Hepatocyte (in vitro differentiated cells): ENCODE results near the gene INF2. TPM values are rescaled to one million over a fixed set of nuclear protein-coding genes. Genes with fewer than 3 reads are reported as not detected.

Experiments used
- DNase-seq: peaks from one replicate; pipeline ENCODE4 v3.0.0-alpha.2; 2016; ENCODE audit warnings: low spot score
- H2AFZ ChIP-seq: fragments of 200-600 bp; sonication (generic); 2 replicates; pipeline ENCODE4 v1.6.0; 2016; ENCODE audit warnings: antibody characterized with exemption, mild to moderate bottlenecking
- H3K27ac ChIP-seq: fragments of 200-600 bp; sonication (generic); 2 replicates; pipeline ENCODE4 v1.5.1; 2016; ENCODE audit warnings: mild to moderate bottlenecking
- H3K27me3 ChIP-seq: fragments of 200-600 bp; sonication (generic); 2 replicates; pipeline ENCODE4 v1.6.1; 2016
- H3K36me3 ChIP-seq: fragments of 200-600 bp; sonication (generic); replicated peaks from 2 replicates; pipeline ENCODE4 v1.5.1; 2016; ENCODE audit warnings: low read depth; ENCODE audit not compliant: insufficient read depth
- H3K4me1 ChIP-seq: fragments of 200-600 bp; sonication (generic); 2 replicates; pipeline ENCODE4 v1.5.1; 2016; ENCODE audit warnings: mild to moderate bottlenecking, moderate library complexity; ENCODE audit not compliant: insufficient read depth
- H3K4me2 ChIP-seq: fragments of 200-600 bp; sonication (generic); 2 replicates; pipeline ENCODE4 v1.6.0; 2016
- H3K4me3 ChIP-seq: fragments of 200-600 bp; sonication (generic); 2 replicates; pipeline ENCODE4 v1.5.1; 2016; ENCODE audit warnings: mild to moderate bottlenecking
- H3K79me2 ChIP-seq: fragments of 200-600 bp; sonication (generic); 2 replicates; pipeline ENCODE4 v1.6.0; 2017; ENCODE audit warnings: mild to moderate bottlenecking
- H3K9me2 ChIP-seq: fragments of 200-600 bp; sonication (generic); replicated peaks from 2 replicates; pipeline ENCODE4 v1.6.0; 2017; ENCODE audit warnings: mild to moderate bottlenecking; ENCODE audit not compliant: insufficient read depth
- H3K9me3 ChIP-seq: fragments of 200-600 bp; sonication (generic); 2 replicates; pipeline ENCODE4 v1.5.1; 2016; ENCODE audit warnings: low read depth, mild to moderate bottlenecking
- H4K20me1 ChIP-seq: fragments of 200-600 bp; sonication (generic); 2 replicates; pipeline ENCODE4 v1.6.0; 2016; ENCODE audit warnings: mild to moderate bottlenecking; ENCODE audit not compliant: insufficient read depth, poor library complexity, severe bottlenecking
- EZH2 ChIP-seq: fragments of 200-600 bp; sonication (generic); IDR thresholded peaks from 2 replicates; pipeline ENCODE4 v1.6.1; 2016; ENCODE audit warnings: antibody characterized with exemption, mild to moderate bottlenecking, borderline replicate concordance
- EZH2phosphoT487 ChIP-seq: fragments of 200-600 bp; sonication (generic); IDR thresholded peaks from one replicate; pipeline ENCODE4 v1.6.1; 2018; ENCODE audit warnings: antibody characterized with exemption, mild to moderate bottlenecking, low read depth, moderate library complexity; ENCODE audit not compliant: unreplicated experiment, severe bottlenecking
- WGBS: methylation state at CpG from one replicate; pipeline ENCODE4 v1.1.6; 2016; ENCODE audit warnings: low lambda C conversion rate; ENCODE audit errors: missing lambda C conversion rate; 5-methylcytosine and 5-hydroxymethylcytosine counted together
- polyA plus RNA-seq: library from polyadenylated mRNA; unstranded; fragments of >200 nt; fragmentation: Nextera tagmentation; extraction: Ambion mirVana; gene quantifications from 2 replicates; pipeline ENCODE4 v1.2.1, GENCODE V29; 2016
- total RNA-seq: library from RNA; depleted of rRNA; stranded (reverse); fragments of >200 nt; gene quantifications from 2 replicates; pipeline ENCODE4 v1.2.3, GENCODE V29; 2014
- TF ChIP-seq, protein P1 (sequence below): fragments of 200-600 bp; sonication (generic); IDR thresholded peaks from 2 replicates; pipeline ENCODE4 v1.5.1; 2016; ENCODE audit warnings: antibody characterized with exemption, mild to moderate bottlenecking; ENCODE audit not compliant: poor library complexity

Gene INF2
- total and polyA plus RNA-seq, 2 experiments from 2014 or later: 23.8 to 31.6 TPM

DNA sequence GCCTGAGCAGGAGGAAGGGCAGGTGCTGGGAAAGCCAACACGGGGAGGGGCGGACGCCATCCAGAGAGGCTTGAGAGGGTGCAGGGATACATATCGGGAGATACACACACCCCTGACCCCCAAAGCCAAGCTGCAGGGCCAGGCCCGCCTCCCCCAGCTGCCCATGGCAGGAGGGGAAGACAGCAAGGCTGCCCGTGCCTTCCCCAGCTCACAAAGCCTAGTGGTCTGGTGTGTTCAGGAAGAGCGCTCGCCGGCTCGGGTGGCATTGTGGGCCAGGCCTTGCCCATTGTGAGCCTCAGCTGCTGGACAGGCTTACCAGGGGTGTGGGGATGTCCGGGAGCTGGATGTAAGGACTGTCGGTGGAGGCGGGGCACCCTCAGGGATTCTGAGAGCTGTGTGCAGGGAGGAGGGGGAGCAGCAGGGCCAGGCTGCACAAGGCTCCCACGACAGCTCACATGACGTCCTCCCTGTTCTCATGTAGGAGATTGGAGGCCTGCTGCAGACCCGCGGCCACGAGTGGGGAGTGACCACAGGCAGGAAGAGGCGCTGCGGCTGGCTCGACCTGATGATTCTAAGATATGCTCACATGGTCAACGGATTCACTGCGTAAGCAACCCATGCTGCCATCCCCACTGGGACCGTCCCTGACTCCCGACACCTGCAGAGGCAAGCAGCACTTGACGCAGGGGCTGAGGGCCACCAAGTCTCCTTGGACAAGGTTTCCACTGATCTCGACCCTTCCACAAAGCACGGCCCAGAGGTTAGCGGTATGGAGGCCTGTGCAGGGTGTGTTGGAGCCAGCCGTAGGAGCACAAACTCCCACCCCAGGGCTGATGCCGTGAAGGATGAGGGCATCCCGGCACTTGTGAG lies 53.4 kb downstream of the INF2 start:
- no peak overlapping the region for H3K4me3 ChIP-seq
- H3K27ac ChIP-seq: no peak overlapping the region
- TF ChIP-seq, protein P1, sequence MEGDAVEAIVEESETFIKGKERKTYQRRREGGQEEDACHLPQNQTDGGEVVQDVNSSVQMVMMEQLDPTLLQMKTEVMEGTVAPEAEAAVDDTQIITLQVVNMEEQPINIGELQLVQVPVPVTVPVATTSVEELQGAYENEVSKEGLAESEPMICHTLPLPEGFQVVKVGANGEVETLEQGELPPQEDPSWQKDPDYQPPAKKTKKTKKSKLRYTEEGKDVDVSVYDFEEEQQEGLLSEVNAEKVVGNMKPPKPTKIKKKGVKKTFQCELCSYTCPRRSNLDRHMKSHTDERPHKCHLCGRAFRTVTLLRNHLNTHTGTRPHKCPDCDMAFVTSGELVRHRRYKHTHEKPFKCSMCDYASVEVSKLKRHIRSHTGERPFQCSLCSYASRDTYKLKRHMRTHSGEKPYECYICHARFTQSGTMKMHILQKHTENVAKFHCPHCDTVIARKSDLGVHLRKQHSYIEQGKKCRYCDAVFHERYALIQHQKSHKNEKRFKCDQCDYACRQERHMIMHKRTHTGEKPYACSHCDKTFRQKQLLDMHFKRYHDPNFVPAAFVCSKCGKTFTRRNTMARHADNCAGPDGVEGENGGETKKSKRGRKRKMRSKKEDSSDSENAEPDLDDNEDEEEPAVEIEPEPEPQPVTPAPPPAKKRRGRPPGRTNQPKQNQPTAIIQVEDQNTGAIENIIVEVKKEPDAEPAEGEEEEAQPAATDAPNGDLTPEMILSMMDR: no peak
- no peak for TF ChIP-seq EZH2phosphoT487
- no peak for TF ChIP-seq EZH2
- no peaks in the 10 kb centered on the region for H3K79me2 ChIP-seq
- H3K9me2 ChIP-seq: no peaks in the 10 kb centered on the region
- H3K4me2 ChIP-seq: no peak overlapping the region
- H3K36me3 ChIP-seq: no peaks in the 10 kb centered on the region
- no peaks in the 10 kb centered on the region for H3K9me3 ChIP-seq
- no peak for DNase-seq
- no peak overlapping the region for H2AFZ ChIP-seq
- 95% methylated on average over 32 of the region's 32 CpGs for WGBS
- no peaks in the 10 kb centered on the region for H3K27me3 ChIP-seq
- H4K20me1 ChIP-seq: no peaks in the 10 kb centered on the region
- peaks cover 8% of the 10 kb centered on the region for H3K4me1 ChIP-seq

DNA sequence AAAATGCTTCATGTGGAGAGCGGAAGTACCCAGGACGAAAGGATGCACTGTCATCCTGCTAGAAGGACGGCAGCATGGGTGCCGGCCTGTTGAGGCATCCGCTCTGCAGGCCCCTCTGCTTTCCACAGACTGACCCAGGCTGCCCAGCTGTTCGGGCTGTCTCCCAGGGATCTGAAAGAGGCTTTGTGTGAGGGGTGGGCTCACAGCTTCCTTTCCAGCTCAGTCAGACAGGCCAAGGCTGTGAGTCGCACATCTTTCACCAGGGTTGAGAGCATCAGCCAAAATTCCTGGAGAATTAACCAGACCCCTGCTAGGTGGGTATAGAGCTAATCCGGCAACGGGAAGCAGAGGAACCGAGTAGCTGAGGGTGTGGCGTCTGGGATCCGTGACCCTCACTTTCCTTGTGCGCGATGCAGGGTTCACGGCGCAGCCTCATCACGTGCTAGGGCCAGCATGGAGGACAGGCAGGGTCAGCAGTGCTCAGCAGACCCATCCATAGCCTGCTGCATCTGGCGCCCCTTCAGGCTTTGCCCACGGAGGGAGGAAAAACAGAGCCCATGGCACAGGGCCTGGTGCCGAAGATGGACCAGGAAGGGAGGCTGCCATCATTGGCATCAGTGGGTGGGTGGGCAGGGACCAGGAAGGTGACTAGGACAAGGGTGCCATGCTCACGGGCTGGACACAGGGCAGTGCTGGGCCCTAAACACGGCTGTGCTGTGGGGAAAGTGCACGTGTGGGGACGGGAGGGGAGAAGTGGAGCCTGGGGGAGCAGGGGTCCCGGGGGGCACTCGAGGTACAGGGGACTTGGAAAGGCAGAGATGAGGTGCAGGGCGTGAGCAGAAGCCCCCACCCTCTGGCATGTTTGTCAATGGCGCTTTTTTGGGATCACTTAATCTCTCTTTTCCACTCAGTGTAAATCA lies 54.3 kb downstream of the INF2 start:
- DNase-seq: no peak
- Histone ChIP-seq H3K4me2 (no peak overlapping the region), H3K4me3 (no peak overlapping the region), H3K27me3 (no peaks in the 10 kb centered on the region), H3K9me2 (no peaks in the 10 kb centered on the region), H4K20me1 (no peaks in the 10 kb centered on the region), H3K36me3 (no peaks in the 10 kb centered on the region), H3K9me3 (no peaks in the 10 kb centered on the region), H3K4me1 (peaks cover 17% of the 10 kb centered on the region), H3K27ac (no peak overlapping the region), H3K79me2 (no peaks in the 10 kb centered on the region), H2AFZ (no peak overlapping the region)
- TF ChIP-seq, protein P1: no peak
- TF ChIP-seq EZH2: no peak
- TF ChIP-seq EZH2phosphoT487: no peak
- 91% methylated on average over 26 of the region's 28 CpGs for WGBS

DNA sequence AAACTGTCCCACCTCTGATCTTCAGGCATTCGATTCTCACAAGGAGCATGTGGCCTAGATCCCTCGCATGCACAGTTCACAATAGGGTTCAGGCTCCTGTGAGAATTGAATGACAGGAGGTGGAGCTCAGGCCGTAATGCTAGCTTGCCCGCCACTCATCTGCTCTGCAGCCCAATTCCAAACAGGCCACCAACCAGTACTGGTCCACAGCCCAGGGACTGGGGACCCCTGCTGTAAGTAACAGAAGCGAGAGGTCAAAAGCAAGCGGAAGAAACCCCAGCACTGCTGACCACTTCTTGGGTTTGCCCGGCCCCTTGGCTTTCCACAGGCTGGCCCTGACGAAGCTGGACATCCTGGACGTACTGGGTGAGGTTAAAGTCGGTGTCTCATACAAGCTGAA lies 55.1 kb downstream of the INF2 start:
- TF ChIP-seq, protein P1: no peak
- TF ChIP-seq EZH2: no peak
- no peak for TF ChIP-seq EZH2phosphoT487
- Histone ChIP-seq H3K4me2 (no peak overlapping the region), H4K20me1 (no peaks in the 10 kb centered on the region), H3K9me2 (no peaks in the 10 kb centered on the region), H3K27ac (no peak overlapping the region), H3K79me2 (no peaks in the 10 kb centered on the region), H3K4me1 (peaks cover 24% of the 10 kb centered on the region), H2AFZ (no peak overlapping the region), H3K9me3 (no peaks in the 10 kb centered on the region), H3K36me3 (no peaks in the 10 kb centered on the region), H3K27me3 (no peaks in the 10 kb centered on the region), H3K4me3 (no peak overlapping the region)
- DNase-seq: no peak
- 92% methylated on average over 10 of the region's 10 CpGs for WGBS
